ENCODE measurements around the gene TENT5C. TPM values are rescaled to one million over a fixed set of nuclear protein-coding genes. Genes with fewer than 3 reads are reported as not detected.

Gene TENT5C
- total RNA-seq, 1 donor from 2014 or later: 9.8 TPM

GRCh38 chr1:117636637-117637425, 31.0 kb downstream of the TENT5C start:
- DNase-seq (ENCODE audit: low spot score): no peak

- no peak for DNase-seq (ENCODE audit: low spot score)
Observed at GRCh38 chr1:117638141-117638540, 32.3 kb downstream of the TENT5C start.

- no peak for DNase-seq (ENCODE audit: low spot score)
Observed at GRCh38 chr1:117638759-117639158, 32.9 kb downstream of the TENT5C start.

DNA sequence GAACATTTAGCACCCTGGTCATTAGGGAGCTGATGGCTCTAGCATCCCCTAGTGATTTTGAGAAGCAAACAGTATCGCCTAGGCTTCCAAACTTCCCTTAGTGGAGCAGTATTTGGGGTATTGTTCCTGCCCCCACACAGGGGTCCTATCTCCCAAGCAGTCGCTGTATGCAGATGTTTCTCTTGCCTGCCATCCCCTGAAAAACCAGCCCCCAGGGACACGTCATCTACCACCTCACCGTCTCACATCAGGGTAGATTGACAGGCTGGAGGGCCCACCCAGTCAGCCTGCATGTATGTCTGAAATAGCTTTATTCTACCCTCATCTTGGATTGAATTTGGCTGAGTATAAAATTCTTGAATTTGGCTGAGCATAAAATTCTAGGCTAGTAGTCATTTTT, 33.9 kb downstream of the TENT5C start:
- no peak for DNase-seq (ENCODE audit: low spot score)

GRCh38 chr1:117641536-117641935, 35.7 kb downstream of the TENT5C start:
- no peak for DNase-seq (ENCODE audit: low spot score)

DNA sequence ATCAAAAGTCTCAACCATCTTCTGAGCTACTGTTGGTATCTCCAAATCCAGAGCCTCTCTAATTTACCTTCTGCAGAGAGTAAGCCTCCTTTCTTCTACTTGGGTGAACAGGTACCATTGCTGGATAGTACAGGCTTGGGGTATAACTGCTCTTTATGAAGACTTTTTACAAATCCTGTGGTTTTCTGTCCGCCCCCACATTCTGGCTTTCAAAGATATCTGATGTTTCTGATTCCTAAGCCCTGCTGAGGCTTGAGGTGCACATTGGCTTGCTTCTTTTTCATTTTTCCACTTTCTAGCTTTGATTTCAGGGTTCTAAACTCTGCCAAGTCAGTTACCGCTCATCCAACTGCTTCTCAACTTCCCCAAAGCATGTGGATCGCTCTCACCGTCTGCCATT, 37.1 kb downstream of the TENT5C start:
- DNase-seq (ENCODE audit: low spot score): no peak

GRCh38 chr1:117643601-117644000, 37.8 kb downstream of the TENT5C start:
- DNase-seq (ENCODE audit: low spot score): no peak

- DNase-seq (ENCODE audit: low spot score): no peak
Observed at GRCh38 chr1:117644696-117645311, 39.0 kb downstream of the TENT5C start.

DNA sequence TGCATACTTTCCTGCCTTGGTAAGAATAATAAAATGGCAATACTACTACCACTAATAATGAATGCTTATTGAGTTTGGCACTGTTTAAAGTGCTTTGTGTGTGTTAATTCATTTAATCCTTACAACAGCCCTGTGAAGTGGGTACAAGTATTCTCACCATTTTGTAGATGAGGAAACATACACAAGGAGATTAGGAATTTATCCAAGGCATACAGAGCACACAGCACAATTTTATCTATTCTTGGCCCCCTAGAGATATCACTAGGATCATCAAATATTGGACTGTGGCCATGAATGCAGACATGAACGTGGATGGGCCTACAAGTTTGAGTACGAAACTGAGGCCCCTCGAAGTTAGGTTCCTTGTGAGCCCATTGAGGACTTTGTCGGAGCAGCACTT, 39.5 kb downstream of the TENT5C start:
- DNase-seq (ENCODE audit: low spot score): no peak

GRCh38 chr1:117646007-117646811, 40.4 kb downstream of the TENT5C start:
- no peak for DNase-seq (ENCODE audit: low spot score)

DNA sequence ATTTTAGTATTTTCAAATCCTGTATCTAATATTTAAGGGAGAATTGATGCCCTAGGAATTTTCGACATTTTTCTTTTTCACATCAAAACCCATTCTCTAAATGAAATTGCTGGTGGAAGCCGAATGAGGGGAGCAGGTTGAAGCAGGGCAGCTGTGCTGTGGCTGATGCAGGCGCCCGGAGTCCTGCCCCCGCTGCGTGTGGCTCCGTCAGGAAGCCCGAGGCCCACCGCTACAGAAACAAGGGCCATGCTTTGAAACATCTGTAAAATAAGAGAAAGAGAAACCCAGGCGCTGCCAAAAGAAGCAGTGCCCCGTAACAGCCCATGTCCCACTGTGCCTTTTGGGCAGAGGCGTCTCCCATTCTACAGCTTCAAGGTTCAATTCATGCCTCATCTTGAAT, 41.1 kb downstream of the TENT5C start:
- DNase-seq (ENCODE audit: low spot score): no peak

DNA sequence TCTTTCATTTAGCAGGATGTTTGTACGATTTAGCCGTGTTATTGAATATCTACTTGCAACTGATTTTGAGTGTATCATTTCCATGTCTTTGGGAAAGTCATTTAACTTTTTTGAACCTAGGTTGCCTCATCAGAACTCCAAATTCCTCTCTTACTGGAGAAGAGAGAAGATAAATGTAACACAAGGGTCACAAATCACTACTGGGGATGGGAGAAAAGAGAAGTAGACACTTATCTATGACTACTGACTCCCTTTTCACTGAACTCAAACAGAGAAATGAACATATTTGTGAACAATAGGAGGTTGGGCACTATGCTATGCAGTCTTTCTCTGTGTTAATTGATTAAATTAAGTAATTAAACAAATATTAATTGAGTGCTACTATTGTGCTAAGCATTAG, 42.2 kb downstream of the TENT5C start:
- DNase-seq (ENCODE audit: low spot score): no peak

DNA sequence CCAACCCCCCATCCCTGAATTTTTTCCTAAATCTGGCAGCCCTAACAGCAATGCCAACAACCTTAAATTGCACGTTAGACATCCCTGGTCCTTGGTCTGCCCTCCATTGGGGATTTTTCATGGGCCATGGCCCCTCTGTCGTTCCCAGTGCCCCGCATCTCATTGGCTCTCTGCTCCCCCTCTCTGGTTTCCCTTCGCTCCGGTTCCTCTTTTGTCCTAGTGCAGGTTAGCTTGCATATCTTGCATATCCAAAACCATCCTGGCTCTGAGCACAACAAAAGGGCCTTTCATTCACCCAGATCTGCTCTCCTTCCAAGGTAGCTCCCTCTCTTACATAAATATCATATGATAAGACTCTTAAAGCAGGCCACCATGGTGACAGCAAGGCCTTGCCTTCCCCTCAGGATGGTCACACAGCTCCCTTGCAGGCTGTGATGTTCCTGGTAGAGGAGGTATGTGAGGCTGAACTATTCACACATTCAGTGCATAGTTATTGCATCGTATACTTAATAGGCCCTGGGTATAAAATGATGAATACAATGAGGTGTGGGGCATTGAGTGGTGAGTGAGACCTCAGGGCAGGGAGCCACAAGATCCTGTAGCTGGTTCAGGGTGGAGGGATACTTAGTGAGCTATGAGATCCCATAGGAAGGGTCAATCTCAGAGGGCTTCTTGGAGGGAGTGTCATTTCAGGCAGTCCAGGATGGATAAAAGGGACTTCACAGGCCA, 45.2 kb downstream of the TENT5C start:
- no peak for DNase-seq (ENCODE audit: low spot score)

DNA sequence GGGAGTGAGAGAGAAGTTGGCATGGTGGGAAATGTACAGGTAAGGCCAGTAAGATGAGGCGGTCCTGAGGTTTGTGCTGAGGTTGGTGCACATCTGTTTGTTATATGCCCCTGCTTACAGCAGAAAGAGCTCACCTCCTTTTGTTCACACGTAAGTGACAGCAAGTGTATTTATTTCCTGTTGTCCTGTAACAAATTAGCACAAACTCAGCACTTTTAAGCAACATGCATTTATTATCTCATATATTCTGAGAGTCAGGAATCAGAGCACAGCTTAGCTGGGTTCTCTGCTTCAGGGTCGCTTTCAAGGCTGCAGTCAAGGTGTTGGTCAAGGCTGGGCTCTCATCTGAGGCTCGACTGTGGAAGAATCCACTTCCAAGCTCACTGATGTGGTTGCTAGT, 45.8 kb downstream of the TENT5C start:
- DNase-seq (ENCODE audit: low spot score): no peak

GRCh38 chr1:117652421-117652820, 46.6 kb downstream of the TENT5C start:
- DNase-seq (ENCODE audit: low spot score): no peak

DNA sequence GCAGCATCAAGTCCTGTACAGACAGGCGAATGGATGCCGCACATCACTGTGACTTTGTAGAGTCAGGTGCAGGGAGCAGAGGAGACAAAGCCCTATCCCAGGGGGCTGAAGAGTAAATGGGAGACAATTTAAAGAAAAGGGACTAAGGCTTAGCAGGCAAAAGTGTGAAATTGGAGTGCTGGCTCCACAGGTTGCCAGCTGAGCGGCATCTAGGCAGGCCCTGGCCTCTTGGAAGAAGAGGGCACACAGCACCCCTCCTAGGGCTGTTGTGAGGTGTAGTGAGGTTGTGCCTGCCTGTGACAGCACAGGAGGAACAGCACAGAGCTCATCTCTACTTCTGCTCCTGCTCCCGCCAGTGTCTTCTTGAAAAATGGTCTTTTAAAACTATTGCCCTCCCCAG, 47.3 kb downstream of the TENT5C start:
- no peak for DNase-seq (ENCODE audit: low spot score)

- no peak for DNase-seq (ENCODE audit: low spot score)
Observed at GRCh38 chr1:117653732-117654492, 48.1 kb downstream of the TENT5C start.

GRCh38 chr1:117654493-117655219, 48.8 kb downstream of the TENT5C start:
- DNase-seq (ENCODE audit: low spot score): no peak

GRCh38 chr1:117655220-117655577, 49.4 kb downstream of the TENT5C start:
- no peak for DNase-seq (ENCODE audit: low spot score)

GRCh38 chr1:117656202-117656641, 50.4 kb downstream of the TENT5C start:
- no peak for DNase-seq (ENCODE audit: low spot score)

GRCh38 chr1:117657031-117657430, 51.2 kb downstream of the TENT5C start:
- no peak for DNase-seq (ENCODE audit: low spot score)

Data from ureter (tissue), 1 donor.